Brain pericyte (primary cell): ENCODE measurements around the gene BICRA.

Experiments used
- DNase-seq: peaks from one replicate; pipeline ENCODE4 v3.0.0-alpha.2; 2012; ENCODE audit warnings: low read depth, low spot score

Gene BICRA

GRCh38 chr19:47601180-47601904 is 7.6 kb upstream of the BICRA start:
- DNase-seq = no peak

DNA sequence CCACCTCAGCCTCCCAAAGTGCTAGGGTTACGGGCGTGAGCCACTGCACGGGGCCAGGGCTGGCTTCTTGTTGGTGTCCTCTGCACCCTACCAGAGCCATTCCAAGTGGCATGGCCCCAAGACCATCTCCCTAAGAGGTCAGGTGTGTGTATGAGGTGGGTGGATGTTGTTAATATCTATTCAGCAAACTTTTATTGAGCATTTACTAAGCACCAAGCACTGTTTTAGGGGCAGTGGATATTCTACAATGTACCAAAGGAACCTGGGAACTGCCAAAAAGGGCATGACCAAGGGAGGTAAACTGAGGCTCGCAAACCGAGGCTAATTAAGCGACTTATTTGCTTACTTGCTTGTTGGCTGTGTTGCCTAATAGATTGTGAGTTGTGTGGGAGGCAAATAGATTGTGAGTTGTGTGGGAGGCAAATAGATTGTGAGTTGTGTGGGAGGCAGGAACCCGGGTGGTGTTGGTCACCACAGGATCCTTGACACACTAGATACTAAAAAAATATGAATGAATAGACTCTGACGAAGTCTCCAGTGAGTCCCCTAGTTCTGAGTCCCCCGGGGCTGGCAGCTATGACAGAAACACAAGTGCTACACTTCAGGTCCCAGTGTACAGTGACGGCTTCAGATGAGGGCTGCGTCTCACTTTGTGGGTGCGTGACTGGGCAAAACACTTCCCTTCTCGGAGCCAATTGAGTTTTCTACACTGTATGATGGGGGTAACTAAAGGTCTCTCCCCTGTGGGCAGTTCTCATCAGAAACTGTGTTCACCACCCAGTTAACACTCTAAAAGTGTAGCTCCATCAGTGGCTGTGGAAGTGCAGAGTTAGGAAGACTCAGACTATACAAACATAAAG is 5.0 kb upstream of the BICRA start:
- DNase-seq = no peak

- DNase-seq = no peak
These were observed 1.3 kb upstream of the BICRA start for GRCh38 chr19:47607564-47608073.

- peak; percentile 75 for DNase-seq
These were observed 638 bp upstream of the BICRA start for GRCh38 chr19:47608074-47608918.

- DNase-seq = no peak
These were observed 1.3 kb downstream of the BICRA start for GRCh38 chr19:47609906-47610894.

- no peak for DNase-seq
These were observed 2.0 kb downstream of the BICRA start for GRCh38 chr19:47610902-47611301.

- DNase-seq = no peak
These were observed 4.5 kb downstream of the BICRA start for GRCh38 chr19:47613165-47614020.

DNA sequence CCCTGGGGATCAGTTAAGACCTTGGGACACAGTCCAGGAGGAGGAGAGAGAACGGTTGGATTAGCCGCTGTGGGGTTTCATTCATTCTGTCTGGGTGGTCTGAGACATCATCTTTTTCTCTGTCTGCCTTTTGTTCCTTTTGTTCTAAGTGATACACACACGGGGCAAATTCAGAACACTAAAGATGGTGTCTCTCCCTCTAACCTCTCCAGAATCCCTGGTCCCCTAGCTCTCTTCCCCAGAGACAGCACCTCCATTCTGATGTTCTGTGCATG is 5.0 kb downstream of the BICRA start:
- no peak for DNase-seq

- DNase-seq = no peak
These were observed 5.6 kb downstream of the BICRA start for GRCh38 chr19:47614559-47614958.

- no peak for DNase-seq
These were observed 6.3 kb downstream of the BICRA start for GRCh38 chr19:47615230-47615629.

DNA sequence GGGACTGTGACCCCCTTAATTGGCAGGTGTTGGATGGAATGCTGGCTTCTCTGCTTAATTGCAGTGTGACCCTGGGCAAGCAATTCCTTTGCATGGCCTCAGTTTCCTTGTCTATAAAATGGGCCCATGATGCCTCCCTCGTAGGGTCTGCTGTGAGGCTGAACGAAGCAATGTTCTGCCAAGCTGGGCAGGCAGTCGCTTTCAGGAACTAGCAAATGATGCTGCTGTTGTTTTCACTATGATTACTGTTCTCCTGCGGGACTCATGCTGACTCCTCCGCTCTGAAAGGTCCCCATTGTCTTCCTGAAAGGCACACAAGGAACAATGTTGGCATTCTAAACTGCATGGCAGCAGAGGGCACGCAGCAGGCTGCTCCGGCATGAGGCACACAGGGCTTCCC is 6.8 kb downstream of the BICRA start:
- DNase-seq = no peak

DNA sequence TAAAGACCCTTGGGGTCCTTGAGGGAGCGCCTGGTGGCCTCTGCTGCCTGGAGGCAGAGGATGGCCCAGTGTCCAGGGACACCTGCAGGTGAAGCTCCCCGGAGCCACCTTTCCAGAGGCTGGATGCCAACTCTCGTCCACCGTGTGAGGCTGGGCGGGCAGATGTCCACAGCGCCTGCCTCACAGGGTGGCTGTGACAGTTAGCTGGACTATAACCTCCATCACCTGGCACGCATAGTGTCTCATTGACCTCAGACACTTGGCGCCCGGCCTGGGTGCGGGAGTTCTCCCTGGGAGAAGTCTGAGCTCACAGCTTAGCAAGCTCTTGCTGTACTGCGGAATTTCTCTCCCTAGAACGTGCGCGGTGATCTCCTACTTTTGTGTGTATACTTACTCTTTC is 9.8 kb downstream of the BICRA start:
- DNase-seq = no peak

DNA sequence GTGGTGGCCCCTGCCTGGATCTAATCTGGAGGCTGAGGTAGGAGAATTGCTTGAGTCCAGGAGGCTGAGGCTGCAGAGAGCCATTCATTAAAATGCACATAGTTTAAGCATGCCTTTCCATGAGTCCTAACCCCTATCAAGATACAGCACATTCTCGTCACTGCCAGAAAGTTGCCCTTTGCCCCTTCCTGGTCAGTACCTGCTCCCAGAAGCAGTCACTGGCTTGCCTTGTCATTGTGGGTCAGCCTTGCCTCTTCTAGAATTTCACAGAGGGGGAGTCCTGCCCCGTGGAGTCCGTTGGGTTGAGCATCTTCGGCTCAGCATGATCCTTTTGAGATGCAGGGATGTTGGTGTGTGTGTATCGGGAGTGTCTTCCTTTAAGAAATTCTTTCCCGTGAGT is 10.8 kb downstream of the BICRA start:
- no peak for DNase-seq

- no peak for DNase-seq
These were observed 14.4 kb downstream of the BICRA start for GRCh38 chr19:47623151-47623920.

- DNase-seq = no peak
These were observed 15.0 kb downstream of the BICRA start for GRCh38 chr19:47623921-47624391.

- DNase-seq = no peak
These were observed 16.7 kb downstream of the BICRA start for GRCh38 chr19:47625650-47626049.

GRCh38 chr19:47626238-47626637 is 17.3 kb downstream of the BICRA start:
- DNase-seq = no peak

- DNase-seq = no peak
These were observed 19.3 kb downstream of the BICRA start for GRCh38 chr19:47628078-47628771.
